Urothelium cell line (cell line): ENCODE measurements around the gene GTF2H2.
"Not testable (repeated sequence)": the region's sequence is repeated elsewhere in the genome, so short reads cannot be mapped to it uniquely, and the experiment has no call there.

Experiments used
- DNase-seq: peaks from one replicate; pipeline ENCODE4 v3.0.0; 2011; ENCODE audit warnings: low spot score, mixed read lengths
- FAIRE-seq: peaks from 2 replicates; lab custom pipeline; 2011; peaks lifted over from hg19 to GRCh38; lab: Jason Lieb, UNC

GTF2H2 gene

DNA sequence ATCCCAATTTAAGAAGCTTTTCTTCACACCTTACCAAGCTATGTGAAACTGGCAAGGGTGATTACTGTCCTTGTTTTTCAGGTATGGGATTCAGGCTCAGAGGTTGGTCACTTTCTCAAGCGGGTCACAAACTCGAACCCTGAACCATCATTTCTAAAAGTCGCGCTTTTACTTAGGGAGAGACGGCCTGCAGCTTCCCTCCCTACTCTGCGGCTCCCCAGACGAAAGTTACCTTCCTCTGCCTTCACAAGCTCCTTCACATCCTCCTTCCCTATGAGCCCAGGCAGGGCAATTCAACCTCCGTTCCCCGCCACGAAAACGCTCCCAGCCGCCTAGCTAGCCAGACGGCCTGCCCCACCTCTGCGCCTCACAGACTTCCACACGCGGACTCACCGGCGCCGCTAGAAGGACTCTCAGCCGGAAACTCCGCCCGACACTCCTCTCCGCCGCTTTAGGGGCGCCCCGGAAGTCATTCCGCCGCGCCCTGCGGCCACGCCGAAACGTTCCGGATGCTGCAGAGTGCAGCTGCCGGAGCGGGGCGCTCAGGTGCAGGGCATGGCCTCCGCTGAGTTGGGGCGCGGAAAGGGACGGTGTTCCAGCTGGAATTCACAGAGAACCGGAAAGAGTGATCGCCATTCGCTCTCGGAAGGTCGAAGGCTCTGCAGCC is at the start of gene GTF2H2:
GTF2H2 (minus strand) TSS at position 415 of the 667 bp plus-strand sequence. CDS start 4,913 bp downstream, outside the sequence.
- not testable (repeated sequence) for DNase-seq

DNA sequence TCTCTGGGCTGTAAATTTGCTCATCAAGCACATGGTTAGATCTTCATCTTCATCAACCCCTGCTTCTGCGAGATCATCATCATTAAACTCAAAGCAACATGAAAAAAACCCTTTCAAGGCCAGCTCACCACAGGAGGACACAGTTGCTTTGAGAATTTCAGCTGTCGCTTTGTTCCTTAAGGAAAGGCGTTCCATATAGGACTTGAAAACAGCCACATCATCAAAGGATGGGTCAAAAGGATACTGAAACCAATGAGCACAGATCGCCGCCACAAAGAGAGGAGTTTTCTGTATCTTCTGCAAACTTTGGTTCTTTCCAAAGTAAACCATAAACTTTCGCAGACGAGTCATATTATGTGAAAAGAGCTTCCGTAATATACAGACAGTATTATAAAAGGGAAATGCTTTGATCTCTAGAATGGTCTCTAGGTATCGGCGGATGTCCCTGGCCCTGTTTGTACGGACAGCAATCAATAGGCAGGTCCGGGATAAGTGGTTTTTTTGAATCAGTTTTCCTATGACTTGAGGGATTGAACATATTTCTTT is 42.3 kb upstream of the GTF2H2 start:
- not testable (repeated sequence) for FAIRE-seq

More for the DNA sequence above, at the start of gene GTF2H2:
- FAIRE-seq = not testable (repeated sequence)

DNA sequence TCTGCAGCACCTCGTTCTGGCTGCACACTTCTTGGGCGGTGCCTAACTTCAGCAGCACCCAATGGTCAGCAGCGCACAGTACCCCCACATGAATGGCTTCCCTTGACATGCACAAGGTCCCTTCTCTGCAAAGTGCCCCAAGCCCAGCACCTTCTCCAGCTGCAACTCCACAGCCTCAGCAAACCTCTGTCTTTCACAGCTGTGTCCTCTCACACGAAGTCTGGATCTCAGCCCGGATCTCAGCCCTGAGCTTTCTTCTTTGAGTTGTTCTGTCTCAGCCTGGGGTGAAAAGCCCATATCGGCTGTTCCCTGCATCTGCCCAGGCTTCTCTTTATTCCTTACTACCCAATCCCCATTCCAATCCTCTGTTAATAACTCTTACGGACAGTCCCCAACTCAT is 32.5 kb upstream of the GTF2H2 start:
- not testable (repeated sequence) for DNase-seq, FAIRE-seq

More for the DNA sequence above, 42.3 kb upstream of the GTF2H2 start:
- DNase-seq = not testable (repeated sequence)

DNA sequence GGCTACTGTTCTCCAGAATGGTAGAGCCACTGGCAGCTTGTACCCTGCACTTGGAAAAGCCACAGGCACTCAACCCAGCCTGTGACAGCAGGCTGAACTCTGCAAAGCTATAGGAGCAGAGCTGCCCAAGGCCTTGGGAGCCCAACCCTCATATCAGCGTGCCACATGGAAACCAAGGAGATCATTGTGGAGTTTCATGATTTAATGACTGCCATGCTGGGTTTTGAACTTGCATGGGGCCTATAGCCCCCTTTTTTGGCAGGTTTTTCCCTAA is 30.4 kb upstream of the GTF2H2 start:
- not testable (repeated sequence) for DNase-seq, FAIRE-seq

DNA sequence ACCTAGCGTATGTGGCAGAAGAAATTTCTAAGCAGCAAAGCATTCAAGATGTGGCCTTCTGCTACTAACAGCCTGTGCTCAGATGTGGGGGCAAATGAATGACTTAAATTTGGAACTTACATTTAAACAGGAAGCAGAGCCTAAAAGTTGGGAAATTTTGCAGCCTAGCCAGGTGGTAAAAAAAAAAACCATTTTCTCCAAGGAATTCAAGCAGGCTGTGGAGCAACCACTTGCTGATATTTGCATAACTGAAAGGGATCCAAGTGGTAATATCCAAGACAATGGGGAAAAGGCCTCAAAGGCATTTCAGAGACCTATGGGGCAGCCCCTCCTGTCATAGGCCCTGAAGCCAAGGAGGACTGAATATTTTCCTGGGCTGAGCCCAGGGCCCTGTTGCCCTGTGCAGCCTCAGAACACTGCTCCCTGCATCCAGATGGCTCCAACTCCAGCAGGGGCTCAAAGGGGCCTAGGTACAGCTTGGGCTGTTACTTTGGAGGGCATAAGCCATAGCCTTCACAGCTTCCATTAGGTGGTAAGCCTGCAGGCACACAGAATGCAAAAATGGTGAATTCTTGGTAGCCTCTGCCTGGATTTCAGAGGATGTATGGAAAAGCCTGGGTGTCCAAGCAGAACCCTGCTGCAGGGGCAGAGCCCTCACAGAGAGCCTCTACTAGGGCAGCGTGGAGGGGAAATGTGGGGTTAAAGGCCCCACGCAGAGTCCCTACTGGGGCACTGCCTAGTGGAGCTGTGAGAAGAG is 29.9 kb upstream of the GTF2H2 start:
- not testable (repeated sequence) for DNase-seq, FAIRE-seq

GRCh38 chr5:71089773-71090172 is 22.3 kb upstream of the GTF2H2 start:
- not testable (repeated sequence) for FAIRE-seq, DNase-seq

DNA sequence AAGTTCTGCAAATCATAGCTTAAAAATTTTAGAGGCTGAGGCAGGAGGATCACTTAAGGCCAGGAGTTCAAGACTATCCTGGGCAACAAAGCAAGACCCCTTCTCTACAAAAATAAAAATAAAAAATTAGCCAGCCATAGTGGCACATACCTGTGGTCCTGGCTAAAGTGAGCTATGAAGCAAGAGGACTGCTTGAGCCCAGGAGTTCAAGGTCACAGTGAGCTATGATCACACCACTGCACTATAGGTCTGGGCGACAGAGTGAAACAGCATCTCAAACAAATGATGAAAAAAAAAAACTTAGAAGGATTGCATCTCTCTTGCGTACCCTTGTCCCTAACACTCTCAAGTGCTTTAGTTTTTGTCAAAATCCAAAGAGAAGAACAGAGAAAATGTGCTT is 21.3 kb upstream of the GTF2H2 start:
- FAIRE-seq, DNase-seq: not testable (repeated sequence)

DNA sequence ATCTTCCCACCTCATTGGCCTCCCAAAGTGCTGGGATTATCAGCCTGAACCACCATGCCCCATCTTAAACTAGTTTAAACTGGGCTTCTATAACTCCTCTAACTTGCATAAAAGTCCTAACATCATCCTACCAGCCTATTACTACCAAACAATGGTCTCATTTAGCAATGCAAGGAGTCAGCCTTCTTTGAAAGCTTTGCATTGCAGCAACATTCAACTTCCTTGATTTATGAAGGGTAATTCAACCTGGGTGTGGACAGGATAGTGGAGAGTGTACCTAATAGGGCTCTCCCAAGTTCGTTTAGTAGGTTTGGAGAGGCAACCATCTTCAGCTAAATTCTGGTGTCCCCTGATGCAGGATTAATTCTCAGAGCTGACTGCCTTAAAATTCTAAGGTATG is 18.7 kb upstream of the GTF2H2 start:
- not testable (repeated sequence) for FAIRE-seq, DNase-seq

GRCh38 chr5:71084280-71085063 is 17.0 kb upstream of the GTF2H2 start:
- DNase-seq, FAIRE-seq: not testable (repeated sequence)

- not testable (repeated sequence) for DNase-seq
- peak; percentile 78 for FAIRE-seq
Measured at GRCh38 chr5:71082898-71083297, 15.4 kb upstream of the GTF2H2 start.

DNA sequence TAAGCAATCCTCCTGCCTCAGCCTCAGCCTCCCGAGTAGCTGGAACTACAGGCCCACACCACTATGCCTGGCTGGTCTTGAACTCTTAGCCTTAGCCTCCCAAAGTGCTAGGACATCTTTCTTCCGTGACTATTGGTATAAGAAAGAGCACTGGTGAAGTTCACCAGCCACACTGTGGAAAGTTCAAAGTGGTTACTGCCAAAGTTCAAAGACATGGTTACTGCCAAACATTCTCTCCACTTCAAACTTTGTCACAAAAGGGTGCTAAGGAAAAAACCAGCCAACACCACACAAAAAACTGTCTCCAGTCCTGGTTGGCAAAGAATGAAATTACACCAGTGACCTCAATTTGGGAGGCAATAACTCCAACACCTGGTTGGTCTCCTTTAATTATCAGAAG is 14.9 kb upstream of the GTF2H2 start:
- DNase-seq = not testable (repeated sequence)
- FAIRE-seq = peak; percentile 58

DNA sequence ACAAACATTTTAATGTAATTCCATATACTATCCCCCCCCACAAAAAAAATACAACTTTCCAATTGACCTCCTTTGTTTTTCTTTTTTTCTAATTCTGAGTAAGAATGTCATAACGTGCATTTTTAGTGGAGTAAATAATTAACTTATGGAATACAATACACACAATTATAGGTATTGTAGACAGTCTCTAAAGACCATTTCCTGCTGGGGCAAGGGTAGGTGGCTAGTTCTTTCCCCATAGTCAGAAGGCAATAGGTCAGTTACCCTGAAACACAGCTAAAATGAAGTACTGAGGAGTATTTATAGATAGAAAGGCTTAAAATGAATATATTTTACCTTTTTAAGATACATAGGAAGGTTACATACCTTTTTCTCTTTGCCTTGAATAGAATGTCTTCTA is 6.2 kb downstream of the GTF2H2 start:
- FAIRE-seq, DNase-seq: not testable (repeated sequence)

- FAIRE-seq = not testable (repeated sequence)
Measured at GRCh38 chr5:71059426-71059825, 8.1 kb downstream of the GTF2H2 start.

DNA sequence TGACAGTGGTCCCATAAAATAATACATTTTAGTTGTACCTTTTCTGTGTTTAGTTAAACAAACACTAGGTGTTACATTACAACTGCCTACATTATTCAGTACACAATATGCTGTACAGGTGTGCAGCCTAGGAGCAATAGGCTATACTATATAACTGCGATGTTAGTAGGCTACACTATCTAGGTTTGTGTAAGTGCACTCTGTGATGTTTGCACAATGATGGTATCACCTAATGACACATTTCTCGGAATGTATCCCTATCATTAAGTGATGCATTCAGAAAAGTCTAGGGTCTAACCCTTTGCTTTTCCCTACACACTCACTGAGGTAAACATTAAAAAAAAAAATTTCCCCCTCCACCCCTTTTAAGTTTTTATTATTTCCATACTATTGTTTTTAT is 22.7 kb downstream of the GTF2H2 start:
- not testable (repeated sequence) for FAIRE-seq, DNase-seq

More at GRCh38 chr5:71059426-71059825, 8.1 kb downstream of the GTF2H2 start:
- not testable (repeated sequence) for DNase-seq

DNA sequence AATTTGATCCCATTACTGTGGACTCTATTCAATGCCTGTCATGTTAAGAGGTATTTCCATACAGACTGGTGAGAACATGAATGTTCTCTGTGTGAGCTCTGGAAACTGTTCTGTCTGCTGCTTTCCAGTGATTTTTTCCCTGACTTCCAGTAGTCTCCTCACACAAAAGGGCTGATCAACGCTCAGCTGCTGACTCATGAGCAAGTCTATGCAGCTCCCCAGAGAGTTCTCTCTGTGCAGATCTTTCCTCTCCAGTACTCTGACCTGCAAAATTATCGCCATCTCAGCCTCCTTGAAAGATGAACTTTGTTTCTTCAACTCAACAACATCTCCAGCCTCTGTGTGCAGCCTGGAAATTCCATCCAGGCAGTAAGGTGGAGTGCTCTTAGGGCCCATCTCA is 23.3 kb downstream of the GTF2H2 start:
- FAIRE-seq, DNase-seq: not testable (repeated sequence)

DNA sequence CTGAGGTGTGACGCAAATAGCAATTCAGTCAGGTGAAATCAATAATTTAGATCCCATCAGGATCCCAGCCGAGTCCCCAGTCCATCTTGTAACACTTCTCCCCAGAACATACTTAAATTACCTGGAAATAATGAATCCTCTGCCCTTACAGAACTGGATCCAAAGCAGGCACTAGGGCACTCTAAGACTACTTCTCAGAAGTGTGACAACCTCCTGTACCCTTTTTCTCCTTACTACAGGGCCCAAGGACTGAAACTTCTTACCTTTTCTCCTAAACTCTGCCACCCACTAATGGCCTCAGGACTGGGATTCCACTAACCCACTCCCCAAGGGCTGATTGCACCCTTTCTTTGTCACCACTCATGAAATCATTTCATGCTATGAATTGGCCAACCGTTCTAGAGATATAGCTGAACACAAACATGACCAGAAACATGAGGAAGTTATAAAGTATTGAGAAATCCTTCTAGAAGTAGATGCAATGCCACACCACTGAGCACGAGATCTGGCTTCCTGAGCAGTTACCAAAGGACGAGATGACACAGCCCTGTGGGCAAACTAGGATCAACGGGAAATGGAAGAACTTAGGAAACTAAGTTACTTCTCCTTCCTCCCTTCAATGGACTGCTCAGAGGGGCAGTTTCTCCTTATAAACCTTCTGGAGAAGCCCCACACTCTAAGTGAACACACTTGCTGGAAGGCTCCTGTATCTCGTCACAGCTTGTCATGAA is 36.3 kb downstream of the GTF2H2 start:
- FAIRE-seq = not testable (repeated sequence)

DNA sequence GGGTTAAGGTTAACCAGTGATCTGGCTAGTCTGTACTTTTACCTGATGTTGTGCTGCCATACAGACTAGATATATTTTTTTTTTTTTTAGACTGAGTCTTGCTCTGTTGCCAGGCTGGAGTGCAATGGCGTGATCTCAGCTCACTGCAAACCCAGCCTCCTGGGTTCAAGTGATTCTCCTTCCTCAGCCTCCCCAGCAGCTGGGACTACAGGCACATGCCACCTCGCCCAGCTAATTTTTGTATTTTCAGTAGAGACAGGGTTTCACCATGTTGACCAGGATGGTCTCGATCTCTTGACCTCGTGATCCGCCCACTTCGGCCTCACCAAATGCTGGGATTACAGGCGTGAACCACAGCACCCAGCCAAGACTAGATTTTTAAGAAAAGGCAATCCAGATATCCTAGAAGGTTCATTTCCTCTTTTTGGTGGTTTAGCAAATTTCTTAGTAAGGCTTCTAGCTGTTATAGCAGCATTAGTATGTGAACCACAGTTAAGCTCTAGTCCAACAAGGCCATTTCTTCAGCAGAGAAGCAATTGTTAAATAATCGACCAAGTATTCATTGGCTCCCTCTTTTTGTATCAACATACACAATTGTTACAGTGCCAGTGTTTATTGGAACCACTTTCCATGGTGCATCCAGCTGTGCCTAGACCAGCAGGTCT is 42.1 kb downstream of the GTF2H2 start, which contains the start of gene NAIP:
NAIP (minus strand) TSS at position 51 of the 665 bp plus-strand sequence. CDS start 12,424 bp downstream, outside the sequence.
- not testable (repeated sequence) for DNase-seq, FAIRE-seq

More for the DNA sequence above, 36.3 kb downstream of the GTF2H2 start:
- not testable (repeated sequence) for DNase-seq

DNA sequence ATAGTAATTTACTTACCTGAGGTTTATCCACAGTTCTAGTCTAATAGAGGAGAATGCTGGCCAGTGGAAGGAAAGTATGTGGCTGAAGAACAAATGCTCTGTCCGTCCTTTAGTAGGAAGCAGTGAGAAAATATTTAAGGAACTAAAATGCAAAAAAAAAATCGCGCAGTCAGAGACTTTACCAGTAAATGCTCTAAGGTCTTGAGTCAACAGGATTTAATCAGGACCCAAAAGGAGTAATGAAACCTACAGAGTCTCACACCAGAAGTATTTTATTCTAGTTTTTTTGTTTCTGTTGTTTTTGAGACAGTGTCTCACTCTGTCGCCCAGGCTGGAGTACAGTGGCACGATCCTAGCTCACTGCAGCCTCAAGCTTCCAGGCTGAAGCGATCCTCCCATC is 46.8 kb downstream of the GTF2H2 start:
- not testable (repeated sequence) for FAIRE-seq, DNase-seq

- not testable (repeated sequence) for DNase-seq, FAIRE-seq
Measured at GRCh38 chr5:71018376-71019005, 49.0 kb downstream of the GTF2H2 start.
